ENCODE measurements around the gene EGLN1. TPM values are rescaled to one million over a fixed set of nuclear protein-coding genes. Genes with fewer than 3 reads are reported as not detected.

The EGLN1 gene
- total RNA-seq, 1 experiment from 2014 or later: 27.1 TPM

DNA sequence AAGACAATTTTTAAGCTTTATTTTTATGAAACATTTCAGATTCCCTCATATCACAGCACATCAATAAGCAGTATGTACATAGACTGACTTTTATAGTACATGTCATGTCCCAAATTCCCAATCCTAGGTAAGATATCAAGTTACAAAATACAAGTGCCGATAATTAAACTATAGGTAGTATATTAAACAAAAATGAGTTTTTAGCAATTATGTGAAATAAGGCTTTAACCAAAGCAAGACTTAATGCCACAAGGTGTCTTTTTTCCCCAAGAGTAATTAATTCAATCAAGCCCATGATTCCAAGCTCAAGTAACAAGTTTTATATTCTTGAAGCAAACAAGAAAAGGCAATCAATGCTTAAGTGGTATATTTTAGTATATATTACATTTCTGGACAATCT is 89.3 kb downstream of the EGLN1 start (continued):
- TF ChIP-seq, protein P1, sequence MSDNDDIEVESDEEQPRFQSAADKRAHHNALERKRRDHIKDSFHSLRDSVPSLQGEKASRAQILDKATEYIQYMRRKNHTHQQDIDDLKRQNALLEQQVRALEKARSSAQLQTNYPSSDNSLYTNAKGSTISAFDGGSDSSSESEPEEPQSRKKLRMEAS (IDR thresholded peaks at IDR 0.05): no peak
- TF ChIP-seq SP1 (IDR thresholded peaks at IDR 0.05; ENCODE audit: low read depth) (no peak), ZFX (IDR thresholded peaks at IDR 0.05) (no peak), CEBPB (IDR thresholded peaks at IDR 0.05; ENCODE audit: low read depth) (no peak), EZH2phosphoT487 (IDR thresholded peaks at IDR 0.05; ENCODE audit: borderline replicate concordance) (no peak), RAD21 (IDR thresholded peaks at IDR 0.05; ENCODE audit: low read depth) (no peak), SRF (IDR thresholded peaks at IDR 0.05; ENCODE audit: low read depth) (no peak), SIN3A (IDR thresholded peaks at IDR 0.05; ENCODE audit: low read depth) (no peak), FOSL1 (IDR thresholded peaks at IDR 0.05; ENCODE audit: low read depth) (no peak), CBX3 (IDR thresholded peaks at IDR 0.05; ENCODE audit: low read depth) (no peak)
- TF ChIP-seq, protein P2, sequence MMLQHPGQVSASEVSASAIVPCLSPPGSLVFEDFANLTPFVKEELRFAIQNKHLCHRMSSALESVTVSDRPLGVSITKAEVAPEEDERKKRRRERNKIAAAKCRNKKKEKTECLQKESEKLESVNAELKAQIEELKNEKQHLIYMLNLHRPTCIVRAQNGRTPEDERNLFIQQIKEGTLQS (IDR thresholded peaks at IDR 0.05): no peak
- TF ChIP-seq, protein P3, sequence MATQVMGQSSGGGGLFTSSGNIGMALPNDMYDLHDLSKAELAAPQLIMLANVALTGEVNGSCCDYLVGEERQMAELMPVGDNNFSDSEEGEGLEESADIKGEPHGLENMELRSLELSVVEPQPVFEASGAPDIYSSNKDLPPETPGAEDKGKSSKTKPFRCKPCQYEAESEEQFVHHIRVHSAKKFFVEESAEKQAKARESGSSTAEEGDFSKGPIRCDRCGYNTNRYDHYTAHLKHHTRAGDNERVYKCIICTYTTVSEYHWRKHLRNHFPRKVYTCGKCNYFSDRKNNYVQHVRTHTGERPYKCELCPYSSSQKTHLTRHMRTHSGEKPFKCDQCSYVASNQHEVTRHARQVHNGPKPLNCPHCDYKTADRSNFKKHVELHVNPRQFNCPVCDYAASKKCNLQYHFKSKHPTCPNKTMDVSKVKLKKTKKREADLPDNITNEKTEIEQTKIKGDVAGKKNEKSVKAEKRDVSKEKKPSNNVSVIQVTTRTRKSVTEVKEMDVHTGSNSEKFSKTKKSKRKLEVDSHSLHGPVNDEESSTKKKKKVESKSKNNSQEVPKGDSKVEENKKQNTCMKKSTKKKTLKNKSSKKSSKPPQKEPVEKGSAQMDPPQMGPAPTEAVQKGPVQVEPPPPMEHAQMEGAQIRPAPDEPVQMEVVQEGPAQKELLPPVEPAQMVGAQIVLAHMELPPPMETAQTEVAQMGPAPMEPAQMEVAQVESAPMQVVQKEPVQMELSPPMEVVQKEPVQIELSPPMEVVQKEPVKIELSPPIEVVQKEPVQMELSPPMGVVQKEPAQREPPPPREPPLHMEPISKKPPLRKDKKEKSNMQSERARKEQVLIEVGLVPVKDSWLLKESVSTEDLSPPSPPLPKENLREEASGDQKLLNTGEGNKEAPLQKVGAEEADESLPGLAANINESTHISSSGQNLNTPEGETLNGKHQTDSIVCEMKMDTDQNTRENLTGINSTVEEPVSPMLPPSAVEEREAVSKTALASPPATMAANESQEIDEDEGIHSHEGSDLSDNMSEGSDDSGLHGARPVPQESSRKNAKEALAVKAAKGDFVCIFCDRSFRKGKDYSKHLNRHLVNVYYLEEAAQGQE (IDR thresholded peaks at IDR 0.05; ENCODE audit: low read depth): no peak

DNA sequence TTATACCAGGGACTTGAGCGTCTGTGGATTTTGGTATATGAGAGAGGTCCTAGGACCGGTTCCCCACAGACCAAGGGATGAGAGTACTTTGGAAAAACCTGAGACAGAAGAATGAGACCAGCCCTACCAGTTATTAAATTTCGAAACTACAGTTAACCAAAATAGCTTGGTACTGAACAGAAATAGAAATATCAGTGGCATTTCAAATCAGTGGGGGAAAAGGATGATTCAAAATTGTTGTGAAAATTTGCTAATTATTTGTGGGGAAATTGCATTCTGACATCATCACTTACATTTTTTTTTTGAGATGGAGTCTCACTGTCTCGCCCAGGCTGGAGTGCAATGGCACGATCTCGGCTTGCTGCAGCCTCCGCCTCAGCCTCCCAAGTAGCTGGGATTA is 92.6 kb downstream of the EGLN1 start:
- no peak for DNase-seq (ENCODE audit: low read depth, low spot score)
- Histone ChIP-seq H3K9me2 (ENCODE audit: insufficient read depth) (no peaks in the 10 kb centered on the region), H3K79me2 (ENCODE audit: insufficient read depth, low read length) (peaks cover 18% of the 10 kb centered on the region), H4K20me1 (ENCODE audit: insufficient read depth) (no peaks in the 10 kb centered on the region), H3K27me3 (ENCODE audit: insufficient read depth, low read length) (no peaks in the 10 kb centered on the region), H3K9ac (ENCODE audit: low read length) (no peak overlapping the region), H2AFZ (ENCODE audit: low read depth, low read length, poor library complexity, severe bottlenecking) (no peak overlapping the region), H3K4me3 (replicated peaks in 1 of 2; ENCODE audit: low read depth in 1 of 2, low read length in 2 of 2) (no peak overlapping the region), H3K4me1 (ENCODE audit: control insufficient read depth in 1 of 2, insufficient read depth in 2 of 2, low read length in 2 of 2) (no peaks in the 10 kb centered on the region), H3K4me2 (ENCODE audit: low read length) (no peak overlapping the region), H3K9me3 (ENCODE audit: control insufficient read depth in 1 of 2, insufficient read depth in 1 of 2, low read depth in 1 of 2, low read length in 2 of 2) (no peaks in the 10 kb centered on the region), H3K27ac (ENCODE audit: low read depth, low read length) (no peak overlapping the region), H3K36me3 (ENCODE audit: control insufficient read depth in 1 of 2, insufficient read depth in 2 of 2, low read length in 2 of 2) (no peaks in the 10 kb centered on the region)
- intact Hi-C loops (cut with micrococcal nuclease): no loop called here
- CTCF ChIA-PET: no interaction called here
- RAD21 ChIA-PET (ENCODE audit: low non-redundant PET in 1 of 2, low total read pairs in 2 of 2, uncharacterized antibody in 2 of 2, unreplicated experiment in 2 of 2): no interaction called here
- TF ChIP-seq EGR1 (IDR thresholded peaks at IDR 0.05; ENCODE audit: low read depth) (no peak), SP1 (IDR thresholded peaks at IDR 0.05; ENCODE audit: low read depth) (no peak), CBX3 (IDR thresholded peaks at IDR 0.05; ENCODE audit: low read depth) (no peak), SRF (IDR thresholded peaks at IDR 0.05; ENCODE audit: low read depth) (no peak), ZNF274 (IDR thresholded peaks at IDR 0.05; ENCODE audit: low read depth, low read length) (no peak), ELF1 (IDR thresholded peaks at IDR 0.05; ENCODE audit: borderline replicate concordance, low read depth) (no peak)
- TF ChIP-seq, protein P2 (IDR thresholded peaks at IDR 0.05): no peak
- TF ChIP-seq, protein P4, sequence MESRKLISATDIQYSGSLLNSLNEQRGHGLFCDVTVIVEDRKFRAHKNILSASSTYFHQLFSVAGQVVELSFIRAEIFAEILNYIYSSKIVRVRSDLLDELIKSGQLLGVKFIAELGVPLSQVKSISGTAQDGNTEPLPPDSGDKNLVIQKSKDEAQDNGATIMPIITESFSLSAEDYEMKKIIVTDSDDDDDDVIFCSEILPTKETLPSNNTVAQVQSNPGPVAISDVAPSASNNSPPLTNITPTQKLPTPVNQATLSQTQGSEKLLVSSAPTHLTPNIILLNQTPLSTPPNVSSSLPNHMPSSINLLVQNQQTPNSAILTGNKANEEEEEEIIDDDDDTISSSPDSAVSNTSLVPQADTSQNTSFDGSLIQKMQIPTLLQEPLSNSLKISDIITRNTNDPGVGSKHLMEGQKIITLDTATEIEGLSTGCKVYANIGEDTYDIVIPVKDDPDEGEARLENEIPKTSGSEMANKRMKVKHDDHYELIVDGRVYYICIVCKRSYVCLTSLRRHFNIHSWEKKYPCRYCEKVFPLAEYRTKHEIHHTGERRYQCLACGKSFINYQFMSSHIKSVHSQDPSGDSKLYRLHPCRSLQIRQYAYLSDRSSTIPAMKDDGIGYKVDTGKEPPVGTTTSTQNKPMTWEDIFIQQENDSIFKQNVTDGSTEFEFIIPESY (IDR thresholded peaks at IDR 0.05; ENCODE audit: extremely low read depth, insufficient replicate concordance, low read length): no peak
- TF ChIP-seq, protein P3 (IDR thresholded peaks at IDR 0.05; ENCODE audit: low read depth): no peak
- ATAC-seq: no peak
- BruUV-seq (replicated peaks): no TSS peak
- POLR2A ChIA-PET: no interaction called here

Data from HCT116 (cell line).